HEK293 (cell line): ENCODE data around the gene ARHGAP24.

Experiments
- CTCF ChIA-PET: fragments of 350-600 bp; formaldehyde crosslinking; extraction: SDS; loops from one replicate; lab custom pipeline; 2021; ENCODE audit warnings: antibody characterized with exemption; lab: Yijun Ruan, JAX
- POLR2A ChIA-PET: fragments of 300-600 bp; formaldehyde crosslinking; extraction: SDS; loops from one replicate; lab custom pipeline; 2020; ENCODE audit warnings: antibody characterized with exemption, inconsistent platforms; lab: Yijun Ruan, JAX
- H3K27ac ChIP-seq: fragments of 200-500 bp; sonication (Bioruptor generic); 2 replicates; pipeline ENCODE4 v1.5.1; 2014; ENCODE audit warnings: low read depth, low read length, control low read depth, inconsistent platforms; ENCODE audit errors: extremely low read depth
- H3K36me3 ChIP-seq, 2 experiments: fragments of 200-500 bp in 1 of 2; sonication (Bioruptor generic) in 1 of 2; 1 replicate in 1 of 2; 2 replicates in 1 of 2; pipeline ENCODE4 v1.5.1; 2014 to 2017; ENCODE audit warnings: inconsistent platforms in 2 of 2, low read length in 2 of 2; ENCODE audit not compliant: control insufficient read depth in 2 of 2, insufficient read depth in 1 of 2
- H3K4me1 ChIP-seq: fragments of 200-500 bp; sonication (Bioruptor generic); 2 replicates; pipeline ENCODE4 v1.5.1; 2014; ENCODE audit warnings: mild to moderate bottlenecking, low read length, inconsistent platforms; ENCODE audit not compliant: control insufficient read depth, insufficient read depth
- H3K4me3 ChIP-seq: 2 replicates; pipeline ENCODE4 v1.5.1; 2011; ENCODE audit warnings: low read depth, mild to moderate bottlenecking, control low read depth, low read length, moderate library complexity
- H3K9me3 ChIP-seq: fragments of 200-500 bp; sonication (Bioruptor generic); 2 replicates; pipeline ENCODE4 v1.5.1; 2014; ENCODE audit warnings: low read depth, low read length, inconsistent platforms; ENCODE audit not compliant: control insufficient read depth, insufficient read depth
- EGR2 ChIP-seq: fragments of 450-650 bp; formaldehyde crosslinking; IDR thresholded peaks from 2 replicates; pipeline ENCODE4 v1.5.1; 2016; ENCODE audit warnings: low read depth, missing biosample characterization, missing genetic modification characterization
- GLI2 ChIP-seq: fragments of 450-650 bp; formaldehyde crosslinking; IDR thresholded peaks from 2 replicates; pipeline ENCODE4; 2017; ENCODE audit warnings: missing biosample characterization, missing genetic modification characterization, low read depth, borderline replicate concordance
- GLIS2 ChIP-seq: fragments of 450-650 bp; formaldehyde crosslinking; IDR thresholded peaks from 2 replicates; pipeline ENCODE4 v1.5.1; 2016; ENCODE audit warnings: missing biosample characterization, missing genetic modification characterization
- HOXC10 ChIP-seq: sonication (generic); formaldehyde crosslinking; IDR thresholded peaks from 2 replicates; pipeline ENCODE4 v1.8.1; 2023; ENCODE audit warnings: mild to moderate bottlenecking, missing genetic modification reagents
- SCRT2 ChIP-seq: fragments of 450-650 bp; formaldehyde crosslinking; IDR thresholded peaks from 2 replicates; pipeline ENCODE4 v1.5.1; 2016; ENCODE audit warnings: missing biosample characterization, missing genetic modification characterization
- ZNF146 ChIP-seq: fragments of 450-650 bp; formaldehyde crosslinking; IDR thresholded peaks from 2 replicates; pipeline ENCODE4 v1.5.1; 2016; ENCODE audit warnings: missing biosample characterization, missing genetic modification characterization
- ZNF292 ChIP-seq: fragments of 450-650 bp; formaldehyde crosslinking; IDR thresholded peaks from 2 replicates; pipeline ENCODE4 v1.5.1; 2016; ENCODE audit warnings: low read depth, missing biosample characterization, missing genetic modification characterization, borderline replicate concordance
- ZNF311 ChIP-seq: fragments of 450-650 bp; formaldehyde crosslinking; IDR thresholded peaks from 2 replicates; pipeline ENCODE4 v1.5.1; 2017; ENCODE audit warnings: missing biosample characterization, missing genetic modification characterization, borderline replicate concordance
- ZNF514 ChIP-seq: fragments of 450-650 bp; formaldehyde crosslinking; IDR thresholded peaks from 2 replicates; pipeline ENCODE4 v1.5.1; 2016; ENCODE audit warnings: missing biosample characterization, missing genetic modification characterization
- ZNF658 ChIP-seq: fragments of 450-650 bp; formaldehyde crosslinking; IDR thresholded peaks from 2 replicates; pipeline ENCODE4; 2016; ENCODE audit warnings: missing biosample characterization, missing genetic modification characterization
- ZNF701 ChIP-seq: fragments of 450-650 bp; formaldehyde crosslinking; IDR thresholded peaks from 2 replicates; pipeline ENCODE4 v1.5.1; 2016; ENCODE audit warnings: missing biosample characterization, missing genetic modification characterization
- ZNF777 ChIP-seq: fragments of 450-650 bp; formaldehyde crosslinking; IDR thresholded peaks from 2 replicates; pipeline ENCODE4 v1.5.1; 2017; ENCODE audit warnings: missing biosample characterization, missing genetic modification characterization, borderline replicate concordance
- ZSCAN30 ChIP-seq: fragments of 450-650 bp; IDR thresholded peaks from 2 replicates; pipeline ENCODE4 v1.5.1; 2018; ENCODE audit warnings: missing biosample characterization, mild to moderate bottlenecking, missing genetic modification characterization, moderate library complexity
- TF ChIP-seq, protein P1 (sequence below): fragments of 450-650 bp; formaldehyde crosslinking; conservative IDR thresholded peaks from 2 replicates; pipeline ENCODE4 v1.5.1; 2016; ENCODE audit warnings: low read depth, missing biosample characterization, missing genetic modification characterization
- TF ChIP-seq, protein P2 (sequence below): fragments of 450-650 bp; formaldehyde crosslinking; IDR thresholded peaks from 2 replicates; pipeline ENCODE4 v1.5.1; 2016; ENCODE audit warnings: missing biosample characterization, missing genetic modification characterization, borderline replicate concordance
- TF ChIP-seq, protein P3 (sequence below): fragments of 450-650 bp; formaldehyde crosslinking; IDR thresholded peaks from 2 replicates; pipeline ENCODE4 v1.5.0; 2017; ENCODE audit warnings: missing biosample characterization, missing genetic modification characterization, borderline replicate concordance
- TF ChIP-seq, protein P4 (sequence below): fragments of 450-650 bp; formaldehyde crosslinking; IDR thresholded peaks from 2 replicates; pipeline ENCODE4 v1.5.1; 2017; ENCODE audit warnings: missing biosample characterization, missing genetic modification characterization
- TF ChIP-seq, protein P5 (sequence below): fragments of 450-650 bp; formaldehyde crosslinking; IDR thresholded peaks from 2 replicates; pipeline ENCODE4 v1.5.1; 2016; ENCODE audit warnings: missing biosample characterization, missing genetic modification characterization
- TF ChIP-seq, protein P6 (sequence below): fragments of 450-650 bp; formaldehyde crosslinking; IDR thresholded peaks from 2 replicates; pipeline ENCODE4 v1.5.1; 2017; ENCODE audit warnings: missing biosample characterization, mild to moderate bottlenecking, missing genetic modification characterization, moderate library complexity
- TF ChIP-seq, protein P7 (sequence below): fragments of 450-650 bp; formaldehyde crosslinking; IDR thresholded peaks from 2 replicates; pipeline ENCODE4 v1.5.1; 2016; ENCODE audit warnings: missing biosample characterization, missing genetic modification characterization

ARHGAP24 gene

DNA sequence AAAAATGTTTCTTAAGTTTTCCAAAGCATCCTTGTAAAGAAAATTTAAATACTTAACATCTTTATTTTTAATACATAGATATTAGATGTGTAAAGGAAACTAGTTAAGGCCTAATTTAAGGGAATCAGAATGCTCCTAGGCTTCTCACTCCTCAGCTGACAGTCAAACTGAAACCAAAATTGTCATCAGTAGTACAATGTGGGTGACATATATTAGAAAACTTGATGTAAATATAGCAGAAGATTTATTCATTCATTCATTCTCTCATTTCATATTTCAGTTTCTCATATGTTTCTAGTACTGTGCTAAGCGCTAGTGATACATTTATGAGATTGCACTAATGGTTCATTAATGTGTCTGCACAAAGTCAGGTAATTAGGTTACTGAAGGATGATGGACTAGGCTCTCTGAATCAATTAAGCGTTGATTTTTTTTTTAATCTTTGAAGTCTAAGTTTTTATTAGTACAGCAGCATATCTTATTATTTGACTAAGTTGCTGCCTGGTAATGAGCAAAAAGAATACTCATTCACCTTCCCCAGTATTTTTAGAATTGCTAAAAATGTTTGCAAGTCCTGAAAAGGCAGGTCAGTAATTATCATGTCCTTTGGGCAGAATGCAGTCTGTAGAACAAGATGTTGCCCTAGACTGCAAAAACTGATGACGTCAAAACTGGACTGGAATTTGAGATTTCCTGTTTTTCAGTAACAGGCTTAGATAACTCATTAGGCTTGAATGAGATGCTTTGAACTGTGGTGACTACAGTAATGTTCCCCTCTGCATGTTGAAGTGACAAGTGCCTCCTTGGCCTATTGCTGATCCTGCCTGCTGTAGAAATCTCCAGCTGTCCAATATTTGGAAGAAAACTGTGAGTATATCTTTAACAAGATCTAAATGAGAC is 128.7 kb downstream of the ARHGAP24 start:
- Histone ChIP-seq H3K4me1 (no peaks in the 10 kb centered on the region), H3K36me3 (no peaks in the 10 kb centered on the region), H3K4me3 (no peak overlapping the region), H3K27ac (no peak overlapping the region), H3K9me3 (no peaks in the 10 kb centered on the region)
- ChIA-PET CTCF (no interaction called here), POLR2A (no interaction called here)
- TF ChIP-seq, protein P1, sequence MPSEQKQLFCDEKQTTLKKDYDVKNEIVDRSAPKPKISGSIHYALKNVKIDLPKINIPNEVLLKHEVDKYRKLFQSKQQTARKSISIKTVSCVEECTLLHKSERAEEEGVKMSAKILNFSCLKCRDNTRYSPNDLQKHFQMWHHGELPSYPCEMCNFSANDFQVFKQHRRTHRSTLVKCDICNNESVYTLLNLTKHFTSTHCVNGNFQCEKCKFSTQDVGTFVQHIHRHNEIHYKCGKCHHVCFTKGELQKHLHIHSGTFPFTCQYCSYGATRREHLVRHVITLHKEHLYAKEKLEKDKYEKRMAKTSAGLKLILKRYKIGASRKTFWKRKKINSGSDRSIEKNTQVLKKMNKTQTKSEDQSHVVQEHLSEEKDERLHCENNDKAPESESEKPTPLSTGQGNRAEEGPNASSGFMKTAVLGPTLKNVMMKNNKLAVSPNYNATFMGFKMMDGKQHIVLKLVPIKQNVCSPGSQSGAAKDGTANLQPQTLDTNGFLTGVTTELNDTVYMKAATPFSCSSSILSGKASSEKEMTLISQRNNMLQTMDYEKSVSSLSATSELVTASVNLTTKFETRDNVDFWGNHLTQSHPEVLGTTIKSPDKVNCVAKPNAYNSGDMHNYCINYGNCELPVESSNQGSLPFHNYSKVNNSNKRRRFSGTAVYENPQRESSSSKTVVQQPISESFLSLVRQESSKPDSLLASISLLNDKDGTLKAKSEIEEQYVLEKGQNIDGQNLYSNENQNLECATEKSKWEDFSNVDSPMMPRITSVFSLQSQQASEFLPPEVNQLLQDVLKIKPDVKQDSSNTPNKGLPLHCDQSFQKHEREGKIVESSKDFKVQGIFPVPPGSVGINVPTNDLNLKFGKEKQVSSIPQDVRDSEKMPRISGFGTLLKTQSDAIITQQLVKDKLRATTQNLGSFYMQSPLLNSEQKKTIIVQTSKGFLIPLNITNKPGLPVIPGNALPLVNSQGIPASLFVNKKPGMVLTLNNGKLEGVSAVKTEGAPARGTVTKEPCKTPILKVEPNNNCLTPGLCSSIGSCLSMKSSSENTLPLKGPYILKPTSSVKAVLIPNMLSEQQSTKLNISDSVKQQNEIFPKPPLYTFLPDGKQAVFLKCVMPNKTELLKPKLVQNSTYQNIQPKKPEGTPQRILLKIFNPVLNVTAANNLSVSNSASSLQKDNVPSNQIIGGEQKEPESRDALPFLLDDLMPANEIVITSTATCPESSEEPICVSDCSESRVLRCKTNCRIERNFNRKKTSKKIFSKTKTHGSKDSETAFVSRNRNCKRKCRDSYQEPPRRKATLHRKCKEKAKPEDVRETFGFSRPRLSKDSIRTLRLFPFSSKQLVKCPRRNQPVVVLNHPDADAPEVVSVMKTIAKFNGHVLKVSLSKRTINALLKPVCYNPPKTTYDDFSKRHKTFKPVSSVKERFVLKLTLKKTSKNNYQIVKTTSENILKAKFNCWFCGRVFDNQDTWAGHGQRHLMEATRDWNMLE (tag by site-specific recombination): no peak
- TF ChIP-seq SCRT2 (tag by site-specific recombination) (no peak), ZNF658 (no peak), ZSCAN30 (tag by site-specific recombination) (no peak), ZNF777 (tag by site-specific recombination) (no peak), GLI2 (tag by site-specific recombination) (no peak), GLIS2 (no peak), ZNF311 (tag by site-specific recombination) (no peak), ZNF146 (no peak), ZNF514 (tag by site-specific recombination) (no peak), EGR2 (tag by site-specific recombination) (no peak), HOXC10 (CRISPR knock-in tag) (no peak), ZNF701 (tag by site-specific recombination) (no peak), ZNF292 (tag by site-specific recombination) (no peak)
- TF ChIP-seq, protein P2, sequence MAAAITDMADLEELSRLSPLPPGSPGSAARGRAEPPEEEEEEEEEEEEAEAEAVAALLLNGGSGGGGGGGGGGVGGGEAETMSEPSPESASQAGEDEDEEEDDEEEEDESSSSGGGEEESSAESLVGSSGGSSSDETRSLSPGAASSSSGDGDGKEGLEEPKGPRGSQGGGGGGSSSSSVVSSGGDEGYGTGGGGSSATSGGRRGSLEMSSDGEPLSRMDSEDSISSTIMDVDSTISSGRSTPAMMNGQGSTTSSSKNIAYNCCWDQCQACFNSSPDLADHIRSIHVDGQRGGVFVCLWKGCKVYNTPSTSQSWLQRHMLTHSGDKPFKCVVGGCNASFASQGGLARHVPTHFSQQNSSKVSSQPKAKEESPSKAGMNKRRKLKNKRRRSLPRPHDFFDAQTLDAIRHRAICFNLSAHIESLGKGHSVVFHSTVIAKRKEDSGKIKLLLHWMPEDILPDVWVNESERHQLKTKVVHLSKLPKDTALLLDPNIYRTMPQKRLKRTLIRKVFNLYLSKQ (tag by site-specific recombination): no peak
- TF ChIP-seq, protein P3, sequence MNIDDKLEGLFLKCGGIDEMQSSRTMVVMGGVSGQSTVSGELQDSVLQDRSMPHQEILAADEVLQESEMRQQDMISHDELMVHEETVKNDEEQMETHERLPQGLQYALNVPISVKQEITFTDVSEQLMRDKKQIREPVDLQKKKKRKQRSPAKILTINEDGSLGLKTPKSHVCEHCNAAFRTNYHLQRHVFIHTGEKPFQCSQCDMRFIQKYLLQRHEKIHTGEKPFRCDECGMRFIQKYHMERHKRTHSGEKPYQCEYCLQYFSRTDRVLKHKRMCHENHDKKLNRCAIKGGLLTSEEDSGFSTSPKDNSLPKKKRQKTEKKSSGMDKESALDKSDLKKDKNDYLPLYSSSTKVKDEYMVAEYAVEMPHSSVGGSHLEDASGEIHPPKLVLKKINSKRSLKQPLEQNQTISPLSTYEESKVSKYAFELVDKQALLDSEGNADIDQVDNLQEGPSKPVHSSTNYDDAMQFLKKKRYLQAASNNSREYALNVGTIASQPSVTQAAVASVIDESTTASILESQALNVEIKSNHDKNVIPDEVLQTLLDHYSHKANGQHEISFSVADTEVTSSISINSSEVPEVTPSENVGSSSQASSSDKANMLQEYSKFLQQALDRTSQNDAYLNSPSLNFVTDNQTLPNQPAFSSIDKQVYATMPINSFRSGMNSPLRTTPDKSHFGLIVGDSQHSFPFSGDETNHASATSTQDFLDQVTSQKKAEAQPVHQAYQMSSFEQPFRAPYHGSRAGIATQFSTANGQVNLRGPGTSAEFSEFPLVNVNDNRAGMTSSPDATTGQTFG (tag by site-specific recombination): no peak
- TF ChIP-seq, protein P4, sequence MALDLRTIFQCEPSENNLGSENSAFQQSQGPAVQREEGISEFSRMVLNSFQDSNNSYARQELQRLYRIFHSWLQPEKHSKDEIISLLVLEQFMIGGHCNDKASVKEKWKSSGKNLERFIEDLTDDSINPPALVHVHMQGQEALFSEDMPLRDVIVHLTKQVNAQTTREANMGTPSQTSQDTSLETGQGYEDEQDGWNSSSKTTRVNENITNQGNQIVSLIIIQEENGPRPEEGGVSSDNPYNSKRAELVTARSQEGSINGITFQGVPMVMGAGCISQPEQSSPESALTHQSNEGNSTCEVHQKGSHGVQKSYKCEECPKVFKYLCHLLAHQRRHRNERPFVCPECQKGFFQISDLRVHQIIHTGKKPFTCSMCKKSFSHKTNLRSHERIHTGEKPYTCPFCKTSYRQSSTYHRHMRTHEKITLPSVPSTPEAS (tag by site-specific recombination): no peak
- TF ChIP-seq, protein P5, sequence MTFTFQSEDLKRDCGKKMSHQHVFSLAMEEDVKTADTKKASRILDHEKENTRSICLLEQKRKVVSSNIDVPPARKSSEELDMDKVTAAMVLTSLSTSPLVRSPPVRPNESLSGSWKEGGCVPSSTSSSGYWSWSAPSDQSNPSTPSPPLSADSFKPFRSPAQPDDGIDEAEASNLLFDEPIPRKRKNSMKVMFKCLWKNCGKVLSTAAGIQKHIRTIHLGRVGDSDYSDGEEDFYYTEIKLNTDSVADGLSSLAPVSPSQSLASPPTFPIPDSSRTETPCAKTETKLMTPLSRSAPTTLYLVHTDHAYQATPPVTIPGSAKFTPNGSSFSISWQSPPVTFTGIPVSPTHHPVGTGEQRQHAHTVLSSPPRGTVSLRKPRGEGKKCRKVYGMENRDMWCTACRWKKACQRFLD: no peak
- TF ChIP-seq, protein P6, sequence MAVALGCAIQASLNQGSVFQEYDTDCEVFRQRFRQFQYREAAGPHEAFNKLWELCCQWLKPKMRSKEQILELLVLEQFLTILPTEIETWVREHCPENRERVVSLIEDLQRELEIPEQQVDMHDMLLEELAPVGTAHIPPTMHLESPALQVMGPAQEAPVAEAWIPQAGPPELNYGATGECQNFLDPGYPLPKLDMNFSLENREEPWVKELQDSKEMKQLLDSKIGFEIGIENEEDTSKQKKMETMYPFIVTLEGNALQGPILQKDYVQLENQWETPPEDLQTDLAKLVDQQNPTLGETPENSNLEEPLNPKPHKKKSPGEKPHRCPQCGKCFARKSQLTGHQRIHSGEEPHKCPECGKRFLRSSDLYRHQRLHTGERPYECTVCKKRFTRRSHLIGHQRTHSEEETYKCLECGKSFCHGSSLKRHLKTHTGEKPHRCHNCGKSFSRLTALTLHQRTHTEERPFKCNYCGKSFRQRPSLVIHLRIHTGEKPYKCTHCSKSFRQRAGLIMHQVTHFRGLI (tag by site-specific recombination): no peak
- TF ChIP-seq, protein P7, sequence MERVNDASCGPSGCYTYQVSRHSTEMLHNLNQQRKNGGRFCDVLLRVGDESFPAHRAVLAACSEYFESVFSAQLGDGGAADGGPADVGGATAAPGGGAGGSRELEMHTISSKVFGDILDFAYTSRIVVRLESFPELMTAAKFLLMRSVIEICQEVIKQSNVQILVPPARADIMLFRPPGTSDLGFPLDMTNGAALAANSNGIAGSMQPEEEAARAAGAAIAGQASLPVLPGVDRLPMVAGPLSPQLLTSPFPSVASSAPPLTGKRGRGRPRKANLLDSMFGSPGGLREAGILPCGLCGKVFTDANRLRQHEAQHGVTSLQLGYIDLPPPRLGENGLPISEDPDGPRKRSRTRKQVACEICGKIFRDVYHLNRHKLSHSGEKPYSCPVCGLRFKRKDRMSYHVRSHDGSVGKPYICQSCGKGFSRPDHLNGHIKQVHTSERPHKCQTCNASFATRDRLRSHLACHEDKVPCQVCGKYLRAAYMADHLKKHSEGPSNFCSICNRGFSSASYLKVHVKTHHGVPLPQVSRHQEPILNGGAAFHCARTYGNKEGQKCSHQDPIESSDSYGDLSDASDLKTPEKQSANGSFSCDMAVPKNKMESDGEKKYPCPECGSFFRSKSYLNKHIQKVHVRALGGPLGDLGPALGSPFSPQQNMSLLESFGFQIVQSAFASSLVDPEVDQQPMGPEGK (tag by site-specific recombination): no peak
